Epithelial cell of prostate (primary cell): ENCODE results near the gene APOBEC3C.
"Not testable (repeated sequence)": the region's sequence is repeated elsewhere in the genome, so short reads cannot be mapped to it uniquely, and the experiment has no call there.

Experiments
- DNase-seq: peaks from one replicate; pipeline ENCODE4 v3.0.0-alpha.2; 2011; ENCODE audit warnings: low read depth, low spot score
- H3K27ac ChIP-seq: fragments of 450-650 bp; 2 replicates; pipeline ENCODE4 v1.5.1; 2017; ENCODE audit warnings: mild to moderate bottlenecking

Gene APOBEC3C

GRCh38 chr22:39013942-39014722, at the start of gene APOBEC3C:
Gene APOBEC3C (plus strand): TSS chr22:39014257. CDS start chr22:39014363, 106 bp downstream.
- DNase-seq: peak; percentile 45
- H3K27ac ChIP-seq: peak within 1 kb of the TSS; percentile 78

- H3K27ac ChIP-seq: no peak overlapping the region
- DNase-seq: no peak
These were observed 49.8 kb upstream of the APOBEC3C start for GRCh38 chr22:38964306-38964705.

DNA sequence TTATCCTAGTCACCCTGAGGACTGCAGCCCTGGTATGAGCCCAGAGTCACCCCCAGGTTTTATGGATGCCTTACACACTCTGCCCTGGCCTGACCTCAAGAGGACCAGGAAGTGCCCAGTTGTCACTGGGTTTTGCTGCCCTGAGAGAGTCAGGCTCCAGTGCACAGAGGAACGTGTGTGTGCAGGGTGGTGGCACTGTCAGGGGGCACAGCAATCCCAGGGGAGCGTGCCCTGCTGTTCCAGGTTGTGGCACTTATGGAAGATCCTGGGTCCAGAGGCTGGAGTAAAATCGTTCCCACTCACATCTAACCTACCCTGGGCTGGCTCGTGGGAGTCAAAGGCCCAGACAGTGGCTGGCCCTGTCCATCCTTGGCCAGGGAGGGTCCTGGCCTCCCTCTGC, 49.1 kb upstream of the APOBEC3C start:
- H3K27ac ChIP-seq: no peak overlapping the region
- no peak for DNase-seq

GRCh38 chr22:38965614-38966379, 48.3 kb upstream of the APOBEC3C start:
- no peak overlapping the region for H3K27ac ChIP-seq
- DNase-seq: no peak

GRCh38 chr22:38966380-38966702, 47.7 kb upstream of the APOBEC3C start:
- no peak overlapping the region for H3K27ac ChIP-seq

DNA sequence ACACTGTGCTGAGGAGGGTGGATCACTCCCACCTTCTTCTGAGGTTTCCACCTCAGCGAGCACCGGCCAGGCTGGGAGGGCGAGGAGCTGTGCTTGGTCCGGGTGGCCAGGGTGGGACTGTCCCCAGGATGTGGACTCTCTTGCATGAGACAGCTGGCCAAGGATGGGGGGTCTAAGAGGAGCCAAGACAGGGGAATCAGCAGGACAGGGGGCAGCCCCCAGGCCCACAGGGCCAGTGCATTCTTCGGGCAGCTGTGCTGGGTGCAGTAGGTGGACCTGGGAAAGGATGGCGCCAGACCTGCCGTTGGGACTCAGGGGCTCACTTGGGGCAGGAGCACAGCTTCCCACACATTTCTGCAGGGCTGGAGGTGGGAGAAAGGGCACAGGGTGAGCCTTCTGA, 47.1 kb upstream of the APOBEC3C start:
- H3K27ac ChIP-seq: no peak overlapping the region
- DNase-seq: no peak

More at GRCh38 chr22:38966380-38966702, 47.7 kb upstream of the APOBEC3C start:
- DNase-seq: no peak

GRCh38 chr22:38967451-38968450, 46.3 kb upstream of the APOBEC3C start:
- H3K27ac ChIP-seq: no peak overlapping the region
- DNase-seq: no peak

GRCh38 chr22:38968801-38969200, 45.3 kb upstream of the APOBEC3C start:
- no peak for DNase-seq
- no peak overlapping the region for H3K27ac ChIP-seq

- DNase-seq: no peak
These were observed 43.5 kb upstream of the APOBEC3C start for GRCh38 chr22:38970551-38970950.

GRCh38 chr22:38971202-38971601, 42.9 kb upstream of the APOBEC3C start:
- no peak overlapping the region for H3K27ac ChIP-seq
- DNase-seq: no peak

More at GRCh38 chr22:38970551-38970950, 43.5 kb upstream of the APOBEC3C start:
- no peak overlapping the region for H3K27ac ChIP-seq

- no peak for DNase-seq
- H3K27ac ChIP-seq: no peak overlapping the region
These were observed 42.3 kb upstream of the APOBEC3C start for GRCh38 chr22:38971791-38972190.

- no peak for DNase-seq
- no peak overlapping the region for H3K27ac ChIP-seq
These were observed 41.5 kb upstream of the APOBEC3C start for GRCh38 chr22:38972558-38972957.

GRCh38 chr22:38973289-38974169, 40.5 kb upstream of the APOBEC3C start:
- no peak for DNase-seq
- no peak overlapping the region for H3K27ac ChIP-seq

DNA sequence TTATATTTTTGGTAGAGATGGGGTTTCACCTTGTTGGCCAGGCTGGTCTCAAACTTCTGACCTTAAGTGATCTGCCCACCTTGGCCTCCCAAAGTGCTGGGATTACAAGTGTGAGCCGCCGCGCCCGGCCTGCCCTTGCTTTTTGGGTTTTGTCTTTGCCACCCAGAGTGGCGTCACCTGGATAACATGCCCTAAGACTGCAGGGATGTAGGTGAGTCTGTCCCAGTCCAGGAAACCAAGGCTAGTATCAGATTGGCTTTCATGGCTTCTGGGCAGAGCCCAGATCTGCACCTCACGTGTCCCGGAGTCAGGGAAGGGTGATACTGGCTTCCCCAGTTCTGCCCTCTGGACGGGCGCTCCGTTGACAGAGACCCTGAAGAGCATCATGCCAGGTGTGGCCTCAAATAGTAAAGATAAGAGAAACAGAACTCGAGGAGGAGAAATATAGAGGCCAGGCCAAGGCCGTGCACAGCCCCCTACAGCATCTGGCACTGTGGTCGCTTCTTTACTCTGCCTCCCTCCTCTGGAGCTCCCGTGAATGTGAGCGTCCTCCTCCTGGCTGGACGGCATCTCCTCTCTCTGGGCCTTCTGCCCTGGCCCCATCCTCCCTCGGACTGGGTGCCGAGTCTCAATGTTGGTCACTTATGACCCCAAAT, 39.8 kb upstream of the APOBEC3C start:
- no peak overlapping the region for H3K27ac ChIP-seq
- no peak for DNase-seq

DNA sequence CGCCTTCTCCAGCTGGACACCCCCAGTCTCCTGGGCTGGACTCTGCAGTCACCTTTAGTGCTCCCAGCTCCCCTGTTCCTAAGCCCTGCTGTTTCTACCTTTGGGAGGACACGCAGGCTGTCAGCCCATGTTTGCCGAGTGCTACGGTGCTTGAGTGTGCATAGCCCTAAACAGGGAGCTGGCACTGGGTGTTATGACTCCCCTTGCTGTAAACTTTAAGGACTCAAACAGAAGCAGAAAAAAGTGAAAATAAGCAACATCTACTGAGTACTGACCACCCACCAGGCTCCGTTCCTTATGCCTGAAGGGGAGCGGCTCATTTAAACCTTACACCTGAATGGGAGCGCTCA, 39.3 kb upstream of the APOBEC3C start:
- H3K27ac ChIP-seq: no peak overlapping the region
- DNase-seq: no peak

DNA sequence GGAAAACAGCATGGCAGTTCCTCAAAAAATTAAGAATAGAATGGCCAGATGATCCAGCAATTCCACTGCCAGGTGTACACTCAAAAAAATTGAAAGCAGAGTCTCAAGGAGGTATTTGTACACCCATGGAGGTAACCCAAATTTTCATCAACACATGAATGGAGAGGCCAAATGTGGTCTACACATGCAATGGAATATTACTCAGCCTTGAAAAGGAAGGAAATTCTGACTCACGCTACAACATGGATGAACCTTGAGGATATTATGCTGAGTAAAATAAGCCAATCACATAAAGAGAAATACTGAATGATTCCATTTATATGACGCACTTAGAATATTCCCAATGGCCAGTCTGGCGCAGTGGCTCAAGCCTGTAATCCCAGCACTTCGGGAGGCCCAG, 36.8 kb upstream of the APOBEC3C start:
- not testable (repeated sequence) for H3K27ac ChIP-seq, DNase-seq

GRCh38 chr22:38980587-38980986, 33.5 kb upstream of the APOBEC3C start:
- H3K27ac ChIP-seq, DNase-seq: not testable (repeated sequence)

DNA sequence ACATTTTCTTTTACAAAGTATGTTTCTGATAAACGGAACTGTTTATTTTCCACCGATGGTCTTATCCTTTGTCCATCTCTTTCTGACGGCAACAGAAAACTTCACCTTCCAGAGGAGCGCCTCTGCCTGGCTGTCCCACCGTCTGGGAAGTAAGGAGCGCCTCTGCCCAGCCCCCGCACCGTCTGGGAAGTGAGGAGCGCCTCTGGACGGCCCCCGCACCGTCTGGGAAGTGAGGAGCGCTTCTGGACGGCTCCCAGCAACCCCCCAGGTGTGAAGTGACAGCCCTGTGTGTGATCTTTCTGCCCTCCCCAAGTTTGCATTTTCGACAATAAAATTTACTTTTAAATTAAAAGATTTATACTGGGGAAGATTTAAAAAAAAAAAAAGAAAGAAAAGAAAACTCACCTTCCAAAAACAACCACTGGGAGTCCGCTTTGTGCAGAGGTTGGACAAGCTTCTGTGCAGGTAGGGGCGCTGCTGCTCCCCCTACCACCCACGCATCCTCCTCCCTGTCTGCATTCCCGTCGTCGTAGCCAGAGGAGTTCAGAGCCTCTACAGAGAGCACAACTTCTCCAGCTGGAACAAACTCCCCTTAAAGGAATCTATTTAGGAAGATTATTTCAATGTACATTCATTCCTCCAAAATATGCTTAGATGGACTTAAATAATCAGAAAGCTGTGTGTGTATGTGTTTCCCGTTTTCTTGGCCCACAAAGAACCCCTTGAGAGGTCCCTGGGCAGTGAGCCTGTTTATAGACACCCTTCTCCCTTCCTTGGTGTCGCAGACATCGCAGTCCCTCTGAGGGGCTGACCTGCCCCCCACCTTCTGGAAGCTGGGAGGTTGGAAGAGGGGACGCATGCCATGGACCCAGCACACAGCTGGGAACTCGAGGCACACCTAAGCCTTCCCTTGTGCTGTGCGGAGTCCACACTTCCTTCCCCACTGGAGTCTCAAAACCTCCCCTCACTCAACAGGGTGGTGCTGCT, 32.8 kb upstream of the APOBEC3C start:
- DNase-seq: peak; percentile 64
- H3K27ac ChIP-seq: peak overlapping the region; percentile 53
